ENCODE data around the gene NSUN2.
"Not testable (repeated sequence)": the region's sequence is repeated elsewhere in the genome, so short reads cannot be mapped to it uniquely, and the experiment has no call there.

The NSUN2 gene

GRCh38 chr5:6574111-6574510 is 58.7 kb downstream of the NSUN2 start:
- Histone ChIP-seq H3K9me3 (ENCODE audit: control insufficient read depth, low read length) (no peaks in the 10 kb centered on the region), H3K4me3 (ENCODE audit: extremely low read depth, insufficient read depth, low read length, poor library complexity, severe bottlenecking) (no peak overlapping the region), H3K4me1 (ENCODE audit: control insufficient read depth, insufficient read depth, low read length, poor library complexity, severe bottlenecking) (no peaks in the 10 kb centered on the region), H3K36me3 (ENCODE audit: control insufficient read depth, insufficient read depth, low read length) (no peaks in the 10 kb centered on the region), H3K27ac (ENCODE audit: low read depth, low read length, severe bottlenecking) (no peak overlapping the region)
- 81 to 86% methylated on average over 11 of the region's 11 CpGs for WGBS, 2 experiments (ENCODE audit: insufficient coverage in 2 of 2)

DNA sequence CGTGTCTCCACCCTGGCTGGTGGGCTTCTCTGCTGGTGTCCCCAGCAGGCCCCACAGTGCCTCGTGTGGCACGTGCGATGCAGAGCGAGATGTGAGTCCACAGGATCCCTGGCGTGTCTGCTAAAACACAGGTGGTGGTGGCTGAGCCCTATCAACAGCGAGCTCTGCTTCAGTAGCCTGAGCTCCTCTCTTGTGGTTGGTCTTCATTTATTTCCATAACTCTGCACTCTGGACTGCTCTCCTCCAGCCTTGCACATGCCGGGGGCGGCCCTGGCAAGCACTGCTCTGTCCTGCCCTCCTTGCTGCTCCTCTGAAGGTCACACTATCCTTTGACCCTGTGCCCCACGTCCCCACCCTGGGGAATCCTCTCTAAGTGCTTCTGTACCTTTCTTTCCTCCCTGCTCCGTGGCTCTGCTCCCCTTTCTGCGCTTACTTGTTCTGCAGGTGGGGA is 59.2 kb downstream of the NSUN2 start:
- Histone ChIP-seq H3K4me3 (ENCODE audit: extremely low read depth, insufficient read depth, low read length, poor library complexity, severe bottlenecking) (no peak overlapping the region), H3K4me1 (ENCODE audit: control insufficient read depth, insufficient read depth, low read length, poor library complexity, severe bottlenecking) (no peaks in the 10 kb centered on the region), H3K9me3 (ENCODE audit: control insufficient read depth, low read length) (no peaks in the 10 kb centered on the region), H3K36me3 (ENCODE audit: control insufficient read depth, insufficient read depth, low read length) (no peaks in the 10 kb centered on the region), H3K27ac (ENCODE audit: low read depth, low read length, severe bottlenecking) (no peak overlapping the region)
- WGBS, 2 experiments (ENCODE audit: insufficient coverage in 2 of 2): 68 to 76% methylated on average over 8 to 10 of the region's 12 CpGs

GRCh38 chr5:6572825-6573380 is 59.9 kb downstream of the NSUN2 start:
- H3K4me1 ChIP-seq (ENCODE audit: control insufficient read depth, insufficient read depth, low read length, poor library complexity, severe bottlenecking): no peaks in the 10 kb centered on the region
- no peak overlapping the region for H3K4me3 ChIP-seq (ENCODE audit: extremely low read depth, insufficient read depth, low read length, poor library complexity, severe bottlenecking)
- WGBS, 2 experiments (ENCODE audit: insufficient coverage in 2 of 2): 88 to 95% methylated on average over 17 to 18 of the region's 21 CpGs
- no peak overlapping the region for H3K27ac ChIP-seq (ENCODE audit: low read depth, low read length, severe bottlenecking)
- H3K9me3 ChIP-seq (ENCODE audit: control insufficient read depth, low read length): no peaks in the 10 kb centered on the region
- H3K36me3 ChIP-seq (ENCODE audit: control insufficient read depth, insufficient read depth, low read length): no peaks in the 10 kb centered on the region

GRCh38 chr5:6572086-6572824 is 60.6 kb downstream of the NSUN2 start:
- no peaks in the 10 kb centered on the region for H3K4me1 ChIP-seq (ENCODE audit: control insufficient read depth, insufficient read depth, low read length, poor library complexity, severe bottlenecking)
- no peak overlapping the region for H3K27ac ChIP-seq (ENCODE audit: low read depth, low read length, severe bottlenecking)
- H3K4me3 ChIP-seq (ENCODE audit: extremely low read depth, insufficient read depth, low read length, poor library complexity, severe bottlenecking): no peak overlapping the region
- 88 to 93% methylated on average over 29 to 30 of the region's 30 CpGs for WGBS, 2 experiments (ENCODE audit: insufficient coverage in 2 of 2)
- H3K36me3 ChIP-seq (ENCODE audit: control insufficient read depth, insufficient read depth, low read length): no peaks in the 10 kb centered on the region
- no peaks in the 10 kb centered on the region for H3K9me3 ChIP-seq (ENCODE audit: control insufficient read depth, low read length)

DNA sequence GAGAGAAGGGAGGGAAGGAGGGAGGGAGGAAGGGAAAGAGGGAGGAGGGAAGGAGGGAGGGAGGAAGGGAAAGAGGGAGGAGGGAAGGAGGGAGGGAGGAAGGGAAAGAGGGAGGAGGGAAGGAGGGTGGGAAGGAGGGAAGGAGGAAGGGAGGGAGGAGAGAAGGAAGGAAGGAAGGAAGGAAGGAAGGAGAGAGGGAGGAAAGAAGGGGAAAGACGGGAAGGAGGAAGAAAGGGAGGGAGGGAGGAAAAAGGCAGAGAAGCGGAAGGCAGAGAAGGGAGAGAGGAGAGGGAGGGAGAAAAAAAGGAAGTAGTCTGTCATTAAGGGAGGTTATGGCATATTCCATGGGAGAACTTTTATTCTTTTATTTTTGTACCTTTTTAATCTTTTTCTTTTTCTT is 61.2 kb downstream of the NSUN2 start:
- H3K4me3 ChIP-seq (ENCODE audit: extremely low read depth, insufficient read depth, low read length, poor library complexity, severe bottlenecking); H3K4me1 ChIP-seq (ENCODE audit: control insufficient read depth, insufficient read depth, low read length, poor library complexity, severe bottlenecking); H3K9me3 ChIP-seq (ENCODE audit: control insufficient read depth, low read length); H3K27ac ChIP-seq (ENCODE audit: low read depth, low read length, severe bottlenecking); H3K36me3 ChIP-seq (ENCODE audit: control insufficient read depth, insufficient read depth, low read length): not testable (repeated sequence)
- WGBS, 2 experiments (ENCODE audit: insufficient coverage in 2 of 2): 77% methylated on average over 2 of the region's 2 CpGs; no CpG with 5 or more reads in 1 of the 2 experiments

- no peak overlapping the region for H3K4me3 ChIP-seq (ENCODE audit: extremely low read depth, insufficient read depth, low read length, poor library complexity, severe bottlenecking)
- 83% methylated on average over 1 to 3 of the region's 5 CpGs for WGBS, 2 experiments (ENCODE audit: insufficient coverage in 2 of 2)
- H3K27ac ChIP-seq (ENCODE audit: low read depth, low read length, severe bottlenecking): no peak overlapping the region
- H3K4me1 ChIP-seq (ENCODE audit: control insufficient read depth, insufficient read depth, low read length, poor library complexity, severe bottlenecking): no peaks in the 10 kb centered on the region
- no peaks in the 10 kb centered on the region for H3K36me3 ChIP-seq (ENCODE audit: control insufficient read depth, insufficient read depth, low read length)
- no peaks in the 10 kb centered on the region for H3K9me3 ChIP-seq (ENCODE audit: control insufficient read depth, low read length)
Measured at GRCh38 chr5:6570530-6570929, 62.3 kb downstream of the NSUN2 start.

DNA sequence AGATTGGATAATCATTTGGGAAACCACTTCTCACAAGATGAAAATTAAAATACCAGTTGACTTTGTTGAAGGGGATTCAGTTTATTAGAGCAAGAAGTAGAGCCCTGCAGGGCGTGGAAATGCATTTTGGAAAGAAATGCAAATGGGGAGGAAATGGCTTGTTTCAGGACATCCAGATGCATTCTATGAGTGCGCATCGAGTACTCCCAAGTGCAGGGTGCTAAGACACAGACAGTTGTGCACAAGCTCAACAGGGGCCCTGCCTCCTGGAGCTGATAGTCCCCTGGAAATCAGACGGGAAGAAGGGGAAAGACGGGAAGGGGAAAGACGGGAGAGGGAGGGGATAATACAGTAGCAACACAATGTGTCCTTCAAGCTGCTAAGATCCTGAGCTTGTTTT is 64.0 kb downstream of the NSUN2 start:
- Histone ChIP-seq H3K36me3 (ENCODE audit: control insufficient read depth, insufficient read depth, low read length) (no peaks in the 10 kb centered on the region), H3K9me3 (ENCODE audit: control insufficient read depth, low read length) (no peaks in the 10 kb centered on the region), H3K4me1 (ENCODE audit: control insufficient read depth, insufficient read depth, low read length, poor library complexity, severe bottlenecking) (no peaks in the 10 kb centered on the region), H3K4me3 (ENCODE audit: extremely low read depth, insufficient read depth, low read length, poor library complexity, severe bottlenecking) (no peak overlapping the region), H3K27ac (ENCODE audit: low read depth, low read length, severe bottlenecking) (no peak overlapping the region)
- WGBS, 2 experiments (ENCODE audit: insufficient coverage in 2 of 2): 69 to 80% methylated on average over 3 to 5 of the region's 6 CpGs

GRCh38 chr5:6568383-6568782 is 64.5 kb downstream of the NSUN2 start:
- 90 to 93% methylated on average over 5 to 6 of the region's 6 CpGs for WGBS, 2 experiments (ENCODE audit: insufficient coverage in 2 of 2)
- H3K27ac ChIP-seq (ENCODE audit: low read depth, low read length, severe bottlenecking): no peak overlapping the region
- no peaks in the 10 kb centered on the region for H3K4me1 ChIP-seq (ENCODE audit: control insufficient read depth, insufficient read depth, low read length, poor library complexity, severe bottlenecking)
- no peak overlapping the region for H3K4me3 ChIP-seq (ENCODE audit: extremely low read depth, insufficient read depth, low read length, poor library complexity, severe bottlenecking)
- H3K9me3 ChIP-seq (ENCODE audit: control insufficient read depth, low read length): no peaks in the 10 kb centered on the region
- H3K36me3 ChIP-seq (ENCODE audit: control insufficient read depth, insufficient read depth, low read length): no peaks in the 10 kb centered on the region

- Histone ChIP-seq H3K27ac (ENCODE audit: low read depth, low read length, severe bottlenecking) (no peak overlapping the region), H3K4me1 (ENCODE audit: control insufficient read depth, insufficient read depth, low read length, poor library complexity, severe bottlenecking) (no peaks in the 10 kb centered on the region), H3K4me3 (ENCODE audit: extremely low read depth, insufficient read depth, low read length, poor library complexity, severe bottlenecking) (no peak overlapping the region), H3K36me3 (ENCODE audit: control insufficient read depth, insufficient read depth, low read length) (no peaks in the 10 kb centered on the region), H3K9me3 (ENCODE audit: control insufficient read depth, low read length) (no peaks in the 10 kb centered on the region)
Measured at GRCh38 chr5:6567835-6568234, 65.0 kb downstream of the NSUN2 start.

DNA sequence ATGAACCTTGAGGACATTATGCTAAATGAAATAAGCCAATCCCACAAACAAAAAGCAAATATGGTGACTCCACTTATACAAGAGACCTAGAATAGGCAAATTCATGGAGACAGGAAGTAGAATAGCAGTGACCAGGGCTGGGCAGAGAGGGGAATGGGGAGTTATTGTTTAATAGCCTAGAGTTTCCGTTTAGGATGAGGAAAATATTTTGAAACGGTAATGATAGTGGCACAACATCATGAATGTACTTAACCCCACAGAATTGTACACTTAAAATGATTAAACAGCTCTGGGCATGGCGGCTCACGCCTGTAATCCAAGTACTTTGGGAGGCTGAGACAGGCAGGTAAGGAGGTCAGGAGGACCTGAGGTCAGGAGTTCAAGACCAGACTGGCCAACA is 65.8 kb downstream of the NSUN2 start:
- H3K27ac ChIP-seq (ENCODE audit: low read depth, low read length, severe bottlenecking): no peak overlapping the region
- H3K4me3 ChIP-seq (ENCODE audit: extremely low read depth, insufficient read depth, low read length, poor library complexity, severe bottlenecking): no peak overlapping the region
- no peaks in the 10 kb centered on the region for H3K9me3 ChIP-seq (ENCODE audit: control insufficient read depth, low read length)
- H3K4me1 ChIP-seq (ENCODE audit: control insufficient read depth, insufficient read depth, low read length, poor library complexity, severe bottlenecking): no peaks in the 10 kb centered on the region
- no peaks in the 10 kb centered on the region for H3K36me3 ChIP-seq (ENCODE audit: control insufficient read depth, insufficient read depth, low read length)
- WGBS, 2 experiments (ENCODE audit: insufficient coverage in 2 of 2): 40% methylated on average over 2 of the region's 4 CpGs; no CpG with 5 or more reads in 1 of the 2 experiments

DNA sequence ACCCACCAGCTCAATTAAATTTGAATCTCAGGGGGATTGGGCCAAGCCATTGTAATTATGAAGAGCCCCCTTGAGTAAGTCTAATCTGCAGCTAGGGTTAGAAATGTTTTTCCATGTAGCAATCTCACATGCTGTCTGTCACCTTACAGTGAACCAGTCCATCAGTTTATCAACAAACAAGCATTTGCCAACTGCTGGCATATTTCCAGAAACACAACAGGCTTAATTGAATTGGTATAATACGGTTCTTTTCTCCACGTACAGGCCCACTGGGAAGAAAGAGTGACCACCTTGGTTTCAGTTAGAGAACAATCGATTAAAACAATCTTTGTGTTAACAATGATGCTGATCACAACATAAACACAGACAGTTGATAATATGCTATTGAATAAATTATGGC is 67.4 kb downstream of the NSUN2 start:
- H3K9me3 ChIP-seq (ENCODE audit: control insufficient read depth, low read length): no peaks in the 10 kb centered on the region
- no peak overlapping the region for H3K27ac ChIP-seq (ENCODE audit: low read depth, low read length, severe bottlenecking)
- WGBS, 2 experiments (ENCODE audit: insufficient coverage in 2 of 2): 95% methylated on average over 2 of the region's 3 CpGs; no CpG with 5 or more reads in 1 of the 2 experiments
- H3K4me1 ChIP-seq (ENCODE audit: control insufficient read depth, insufficient read depth, low read length, poor library complexity, severe bottlenecking): no peaks in the 10 kb centered on the region
- H3K36me3 ChIP-seq (ENCODE audit: control insufficient read depth, insufficient read depth, low read length): no peaks in the 10 kb centered on the region
- no peak overlapping the region for H3K4me3 ChIP-seq (ENCODE audit: extremely low read depth, insufficient read depth, low read length, poor library complexity, severe bottlenecking)

Data from mesodermal cell (in vitro differentiated cells).